ENCODE measurements around the gene BAHCC1.

BAHCC1 gene

DNA sequence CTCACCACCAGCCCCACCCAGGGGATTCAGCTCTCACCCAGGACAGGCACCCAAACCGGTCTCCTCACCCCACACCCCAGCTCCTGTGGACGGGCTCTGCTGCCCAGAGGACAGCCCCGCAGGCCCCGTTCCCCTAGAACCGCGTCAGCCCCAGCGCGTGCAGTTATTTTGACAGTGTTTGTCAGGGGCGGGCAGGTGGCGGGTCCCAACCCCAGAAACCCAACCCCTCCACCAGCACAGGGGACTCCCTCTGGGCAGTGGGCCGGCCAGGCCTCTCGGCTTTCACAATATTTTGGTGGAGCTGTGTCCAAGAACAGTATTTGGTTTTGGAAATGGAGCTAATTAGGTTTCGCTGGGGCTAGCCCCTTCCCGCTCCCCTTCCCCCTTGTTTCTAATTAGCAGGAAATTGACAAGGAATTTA is 44.8 kb downstream of the BAHCC1 start:
- no peak overlapping the region for H3K4me3 ChIP-seq
- TF ChIP-seq, protein P1, sequence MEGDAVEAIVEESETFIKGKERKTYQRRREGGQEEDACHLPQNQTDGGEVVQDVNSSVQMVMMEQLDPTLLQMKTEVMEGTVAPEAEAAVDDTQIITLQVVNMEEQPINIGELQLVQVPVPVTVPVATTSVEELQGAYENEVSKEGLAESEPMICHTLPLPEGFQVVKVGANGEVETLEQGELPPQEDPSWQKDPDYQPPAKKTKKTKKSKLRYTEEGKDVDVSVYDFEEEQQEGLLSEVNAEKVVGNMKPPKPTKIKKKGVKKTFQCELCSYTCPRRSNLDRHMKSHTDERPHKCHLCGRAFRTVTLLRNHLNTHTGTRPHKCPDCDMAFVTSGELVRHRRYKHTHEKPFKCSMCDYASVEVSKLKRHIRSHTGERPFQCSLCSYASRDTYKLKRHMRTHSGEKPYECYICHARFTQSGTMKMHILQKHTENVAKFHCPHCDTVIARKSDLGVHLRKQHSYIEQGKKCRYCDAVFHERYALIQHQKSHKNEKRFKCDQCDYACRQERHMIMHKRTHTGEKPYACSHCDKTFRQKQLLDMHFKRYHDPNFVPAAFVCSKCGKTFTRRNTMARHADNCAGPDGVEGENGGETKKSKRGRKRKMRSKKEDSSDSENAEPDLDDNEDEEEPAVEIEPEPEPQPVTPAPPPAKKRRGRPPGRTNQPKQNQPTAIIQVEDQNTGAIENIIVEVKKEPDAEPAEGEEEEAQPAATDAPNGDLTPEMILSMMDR (IDR thresholded peaks at IDR 0.05), result no peak
- no peak for DNase-seq (ENCODE audit: low spot score)
- H3K27ac ChIP-seq, result no peak overlapping the region

DNA sequence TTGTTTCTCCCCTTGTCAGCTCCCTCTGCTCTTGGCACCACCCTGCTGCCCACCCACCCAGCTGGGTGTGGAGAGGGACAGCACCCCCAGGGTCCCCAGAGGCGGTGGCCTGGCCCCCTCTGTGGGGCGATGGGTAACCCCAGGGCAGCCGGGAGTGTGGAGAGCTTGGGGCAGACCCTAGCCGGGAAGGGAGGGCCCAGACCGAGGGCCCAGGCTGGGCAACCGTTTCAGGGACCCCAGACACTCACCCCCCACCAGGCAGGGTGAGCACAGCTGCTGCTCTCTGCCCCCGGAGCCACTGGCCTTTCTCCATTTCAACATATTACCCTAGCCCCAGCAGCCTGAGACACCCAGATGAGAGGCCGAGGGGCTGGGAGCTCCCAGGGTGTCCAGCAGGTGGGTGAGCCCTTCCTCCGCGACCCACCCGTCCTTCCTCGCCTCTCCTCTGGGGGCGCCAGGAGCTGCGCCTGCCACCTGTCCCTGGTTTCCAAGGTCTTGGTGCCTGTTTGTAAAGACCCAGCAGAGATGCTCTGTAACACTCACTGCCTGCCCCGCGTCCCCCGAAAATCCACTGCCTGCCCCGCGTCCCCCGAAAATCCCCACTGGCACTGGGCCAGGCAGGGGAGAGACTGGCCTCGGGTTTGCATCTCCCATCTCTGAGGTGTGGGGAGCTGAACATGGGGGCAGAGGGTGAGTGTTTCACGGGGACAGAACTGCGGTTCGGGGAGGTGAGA is 45.4 kb downstream of the BAHCC1 start:
- no peak for DNase-seq (ENCODE audit: low spot score)
- TF ChIP-seq, protein P1 (IDR thresholded peaks at IDR 0.05), result no peak
- no peak overlapping the region for H3K4me3 ChIP-seq
- H3K27ac ChIP-seq, result no peak overlapping the region

DNA sequence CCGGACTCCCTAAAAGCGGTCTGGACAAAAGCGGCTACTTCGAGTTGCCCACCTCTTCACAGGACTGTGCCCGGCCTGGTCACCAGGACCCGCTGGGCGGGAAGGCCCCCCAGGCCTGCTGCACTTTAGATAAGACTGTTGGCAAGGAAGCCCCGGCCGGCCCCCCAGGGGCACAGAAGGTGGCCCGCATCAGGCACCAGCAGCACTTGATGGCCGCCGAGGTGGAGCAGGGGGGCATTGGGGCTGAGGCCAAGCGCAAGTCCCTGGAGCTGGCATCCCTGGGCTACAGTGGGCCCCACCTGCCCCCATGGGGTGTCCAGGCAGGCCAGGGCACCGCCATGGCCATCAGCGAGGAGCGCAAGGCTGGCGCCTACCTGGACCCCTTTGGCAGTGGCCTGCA is 47.5 kb downstream of the BAHCC1 start:
- H3K27ac ChIP-seq, result no peak overlapping the region
- no peak overlapping the region for H3K4me3 ChIP-seq
- TF ChIP-seq, protein P1 (IDR thresholded peaks at IDR 0.05), result no peak
- DNase-seq (ENCODE audit: low spot score), result no peak

DNA sequence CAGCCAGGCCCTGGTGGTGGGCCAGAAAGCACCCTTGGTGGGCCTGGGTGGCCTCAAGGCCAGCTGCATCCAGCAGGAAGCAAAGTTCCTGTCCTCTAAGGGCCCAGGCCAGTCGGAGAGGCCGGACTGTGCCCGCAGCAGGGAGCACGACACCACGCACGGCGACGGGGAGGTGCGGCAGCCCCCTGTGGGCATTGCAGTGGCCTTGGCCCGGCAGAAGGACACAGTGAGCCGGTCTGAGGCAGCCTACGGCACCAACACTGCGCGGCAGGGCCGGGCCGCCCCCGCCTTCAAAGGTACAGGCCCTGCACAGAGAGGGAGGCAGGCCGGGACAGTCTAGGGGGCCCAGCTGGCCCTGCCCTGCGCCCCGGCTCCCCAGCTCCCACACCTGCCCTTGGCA is 48.0 kb downstream of the BAHCC1 start:
- Histone ChIP-seq H3K27ac (no peak overlapping the region), H3K4me3 (no peak overlapping the region)
- no peak for DNase-seq (ENCODE audit: low spot score)
- TF ChIP-seq, protein P1 (IDR thresholded peaks at IDR 0.05), result no peak

DNA sequence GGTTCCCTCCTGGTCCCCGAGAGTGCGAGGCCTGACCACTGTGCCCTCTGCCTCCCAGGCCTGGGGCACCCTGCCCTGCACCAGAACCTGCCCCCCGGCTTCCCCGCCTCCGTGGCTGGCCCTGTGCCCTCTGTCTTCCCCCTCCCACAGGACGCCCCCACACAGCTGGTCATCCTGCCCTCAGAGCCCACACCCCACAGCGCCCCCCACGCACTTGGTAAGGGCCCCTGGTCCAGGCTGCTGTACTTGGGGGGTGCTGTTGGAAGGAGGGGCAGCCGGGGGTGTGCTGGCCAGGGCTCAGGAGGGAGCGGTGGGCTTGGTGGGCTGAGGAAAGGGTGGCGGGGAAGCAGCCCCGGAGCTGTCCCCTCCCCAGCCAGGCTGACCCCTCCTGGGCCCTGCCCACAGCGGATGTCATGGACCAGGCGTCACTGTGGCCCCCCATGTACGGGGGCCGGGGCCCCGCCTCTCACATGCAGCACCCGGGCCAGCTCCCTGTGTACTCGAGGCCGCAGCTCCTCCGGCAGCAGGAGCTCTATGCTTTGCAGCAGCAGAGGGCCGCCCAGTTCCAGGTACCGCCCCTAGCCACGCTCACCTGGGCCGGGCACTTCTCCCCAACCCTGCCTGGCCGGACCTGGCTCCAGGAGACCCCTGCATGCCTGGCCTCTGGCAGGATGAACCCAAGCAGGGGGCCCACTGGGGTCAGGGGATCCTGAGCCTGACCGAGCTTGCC is 49.5 kb downstream of the BAHCC1 start:
- Histone ChIP-seq H3K4me3 (no peak overlapping the region), H3K27ac (no peak overlapping the region)
- DNase-seq (ENCODE audit: low spot score), result no peak
- TF ChIP-seq, protein P1 (IDR thresholded peaks at IDR 0.05), result no peak

DNA sequence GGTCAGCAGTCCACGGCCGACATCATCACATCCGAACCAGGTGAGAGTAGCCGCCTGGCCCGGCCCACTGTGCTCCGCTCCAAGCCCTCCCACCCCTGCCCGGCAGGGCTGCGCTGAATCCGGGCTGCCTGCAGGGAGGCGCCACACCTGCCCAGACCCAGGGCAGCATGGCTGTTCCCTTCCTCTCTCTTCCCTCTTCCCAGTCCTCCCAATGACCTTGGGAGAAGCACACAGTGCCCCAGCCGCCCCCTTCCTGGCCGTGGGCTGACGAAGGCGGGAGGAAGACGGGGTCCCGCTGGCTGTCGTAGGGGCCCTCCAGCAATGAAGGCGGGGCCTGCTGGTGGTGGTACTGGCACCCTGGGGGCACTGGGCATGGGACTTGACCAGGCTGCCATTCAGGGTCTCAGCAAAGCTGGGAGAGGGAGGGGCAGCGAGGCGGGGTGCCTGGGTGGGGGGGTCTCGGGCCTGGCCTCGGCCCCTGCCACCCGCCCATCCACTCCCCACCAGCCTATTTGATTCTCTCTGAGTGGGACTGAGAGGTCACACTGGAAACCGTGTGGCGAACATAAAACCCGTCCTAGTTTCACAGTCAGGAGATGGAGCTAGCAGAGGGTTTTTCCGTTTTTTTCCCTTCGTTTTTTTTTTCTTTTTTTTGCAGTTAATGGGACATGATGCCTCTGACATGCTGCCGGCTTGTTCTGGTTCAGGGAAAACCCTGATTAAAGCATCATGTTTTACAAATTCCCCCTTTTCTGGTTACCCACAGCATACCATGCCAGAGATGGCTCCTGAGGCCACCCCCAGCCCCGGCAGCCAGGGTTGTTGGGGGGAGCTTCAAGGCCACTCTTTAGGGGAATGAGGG is 50.6 kb downstream of the BAHCC1 start:
- no peak for DNase-seq (ENCODE audit: low spot score)
- TF ChIP-seq, protein P1 (IDR thresholded peaks at IDR 0.05), result no peak
- H3K4me3 ChIP-seq, result no peak overlapping the region
- H3K27ac ChIP-seq, result no peak overlapping the region
